IMR-90 (cell line): ENCODE results near the gene PRPF8. TPM values are rescaled to one million over a fixed set of nuclear protein-coding genes. Genes with fewer than 3 reads are reported as not detected.

Experiments
- ATAC-seq: fragments of 200-7000 bp; cut with Tn5 transposase; 2 replicates; pipeline ENCODE4 v1.9.1; 2020; ENCODE audit warnings: low read depth, mild to moderate bottlenecking, moderate library complexity
- BruUV-seq: library from RNA; stranded (reverse); fragments of 400-500 nt; replicated peaks from 2 replicates; lab custom pipeline; 2021; lab: Mats Ljungman, UMichigan
- CTCF ChIA-PET: fragments of 300-600 bp; formaldehyde crosslinking; extraction: SDS; loops from one replicate; lab custom pipeline; 2021; ENCODE audit warnings: antibody characterized with exemption; lab: Yijun Ruan, JAX
- POLR2A ChIA-PET: fragments of 300-600 bp; sonication (Branson Sonifier 250); formaldehyde crosslinking; loops from one replicate; lab custom pipeline; 2022; ENCODE audit warnings: antibody characterized with exemption; ENCODE audit not compliant: unreplicated experiment; lab: Charles Lee
- DNase-seq: peaks from one replicate; pipeline ENCODE4 v3.0.0; 2013
- H2AFZ ChIP-seq: replicated peaks from 2 replicates; pipeline ENCODE3; 2013; ENCODE audit warnings: low read length, mild to moderate bottlenecking; ENCODE audit not compliant: poor library complexity
- H2AK5ac ChIP-seq: 2 replicates; pipeline ENCODE4 v1.6.1; 2013; ENCODE audit warnings: low read depth, low read length, inconsistent platforms
- H2AK9ac ChIP-seq: replicated peaks from 2 replicates; pipeline ENCODE3; 2013; ENCODE audit warnings: mild to moderate bottlenecking, low read depth, low read length, moderate library complexity; ENCODE audit not compliant: poor library complexity
- H2BK120ac ChIP-seq: 2 replicates; pipeline ENCODE4 v1.6.1; 2013; ENCODE audit warnings: low read depth, low read length, inconsistent platforms
- H2BK15ac ChIP-seq: 3 replicates; pipeline ENCODE4 v1.6.1; 2013; ENCODE audit warnings: low read depth, low read length, inconsistent platforms
- H2BK20ac ChIP-seq: 2 replicates; pipeline ENCODE4 v1.6.1; 2013; ENCODE audit warnings: low read depth, mild to moderate bottlenecking, inconsistent platforms, low read length, moderate library complexity
- H2BK5ac ChIP-seq: 2 replicates; pipeline ENCODE4 v1.6.1; 2013; ENCODE audit warnings: mild to moderate bottlenecking, low read depth, low read length, inconsistent platforms; ENCODE audit not compliant: poor library complexity, severe bottlenecking
- H3K14ac ChIP-seq: replicated peaks from 2 replicates; pipeline ENCODE4 v1.6.1; 2013; ENCODE audit warnings: low read depth, low read length, inconsistent platforms
- H3K18ac ChIP-seq: 2 replicates; pipeline ENCODE4 v1.6.1; 2013; ENCODE audit warnings: low read depth, low read length, control low read depth
- H3K23ac ChIP-seq: 2 replicates; pipeline ENCODE4 v1.6.1; 2013; ENCODE audit warnings: low read depth, low read length, inconsistent platforms
- H3K27ac ChIP-seq: 2 replicates; pipeline ENCODE4 v1.5.1; 2013; ENCODE audit warnings: mild to moderate bottlenecking, control low read depth, low read length; ENCODE audit not compliant: insufficient read depth
- H3K27me3 ChIP-seq: 2 replicates; pipeline ENCODE4 v1.6.1; 2013; ENCODE audit warnings: low read length; ENCODE audit not compliant: control insufficient read depth, insufficient read depth
- H3K36me3 ChIP-seq: 2 replicates; pipeline ENCODE4 v1.6.1; 2013; ENCODE audit warnings: low read length, mixed read lengths; ENCODE audit not compliant: control insufficient read depth, insufficient read depth
- H3K4ac ChIP-seq: 2 replicates; pipeline ENCODE4 v1.6.1; 2013; ENCODE audit warnings: low read depth, low read length, inconsistent platforms
- H3K4me1 ChIP-seq: 2 replicates; pipeline ENCODE4 v1.6.1; 2013; ENCODE audit warnings: low read length, mixed read lengths; ENCODE audit not compliant: control insufficient read depth, insufficient read depth
- H3K4me2 ChIP-seq: 2 replicates; pipeline ENCODE4 v1.6.1; 2013; ENCODE audit warnings: low read depth, mild to moderate bottlenecking, control low read depth, low read length, moderate library complexity
- H3K4me3 ChIP-seq: 2 replicates; pipeline ENCODE4 v1.5.1; 2013; ENCODE audit warnings: low read depth, mild to moderate bottlenecking, control low read depth, low read length, moderate library complexity; ENCODE audit not compliant: insufficient read depth
- H3K56ac ChIP-seq: 2 replicates; pipeline ENCODE4 v1.6.1; 2013; ENCODE audit warnings: low read length, inconsistent platforms; ENCODE audit not compliant: insufficient read depth; ENCODE audit errors: extremely low read depth
- H3K79me1 ChIP-seq, 2 experiments: 2 replicates each; pipeline ENCODE4 v1.6.1; 2013; ENCODE audit warnings: low read length in 2 of 2, inconsistent platforms in 1 of 2, low read depth in 1 of 2
- H3K9ac ChIP-seq: 2 replicates; pipeline ENCODE4 v1.6.1; 2013; ENCODE audit warnings: low read depth, low read length, control low read depth
- H3K9me1 ChIP-seq: 2 replicates; pipeline ENCODE4 v1.6.1; 2013; ENCODE audit warnings: low read length, inconsistent platforms; ENCODE audit not compliant: insufficient read depth
- H3K9me3 ChIP-seq: 2 replicates; pipeline ENCODE4 v1.6.1; 2013; ENCODE audit warnings: low read length; ENCODE audit not compliant: control insufficient read depth, insufficient read depth
- H4K20me1 ChIP-seq: 2 replicates; pipeline ENCODE4 v1.6.1; 2013; ENCODE audit warnings: low read length, inconsistent platforms; ENCODE audit not compliant: insufficient read depth
- H4K5ac ChIP-seq: 2 replicates; pipeline ENCODE4 v1.6.1; 2013; ENCODE audit warnings: mild to moderate bottlenecking, low read depth, low read length, control low read depth
- H4K8ac ChIP-seq, 2 experiments: 2 replicates each; pipeline ENCODE4 v1.6.1; 2013; ENCODE audit warnings: low read depth in 2 of 2, low read length in 2 of 2, control low read depth in 1 of 2, inconsistent platforms in 1 of 2
- H4K91ac ChIP-seq: 2 replicates; pipeline ENCODE4 v1.6.1; 2013; ENCODE audit warnings: low read depth, low read length, inconsistent platforms; ENCODE audit not compliant: insufficient read depth
- CHD1 ChIP-seq: IDR thresholded peaks from 2 replicates; pipeline ENCODE4 v1.6.1; 2012; ENCODE audit warnings: low read depth, low read length, improper control_type of control experiment
- MAFK ChIP-seq: IDR thresholded peaks from 2 replicates; pipeline ENCODE4 v1.6.1; 2012; ENCODE audit warnings: low read depth, low read length, improper control_type of control experiment
- MAZ ChIP-seq: IDR thresholded peaks from 2 replicates; pipeline ENCODE4 v1.6.1; 2012; ENCODE audit warnings: low read depth, mild to moderate bottlenecking, low read length, improper control_type of control experiment, moderate library complexity, borderline replicate concordance
- MXI1 ChIP-seq: IDR thresholded peaks from 2 replicates; pipeline ENCODE4 v1.6.1; 2012; ENCODE audit warnings: low read depth, mild to moderate bottlenecking, low read length, moderate library complexity, borderline replicate concordance
- RAD21 ChIP-seq: IDR thresholded peaks from 2 replicates; pipeline ENCODE4 v1.6.1; 2012; ENCODE audit warnings: low read length, improper control_type of control experiment
- RFX5 ChIP-seq: IDR thresholded peaks from 2 replicates; pipeline ENCODE4 v1.8.0; 2012; ENCODE audit warnings: low read depth, mild to moderate bottlenecking, low read length, moderate library complexity
- WGBS, 2 experiments: methylation state at CpG; one replicate each; pipeline versions ENCODE4 v1.1.5 to v1.1.7; 2013; ENCODE audit warnings: missing lambda C conversion rate in 2 of 2; ENCODE audit not compliant: insufficient read length in 1 of 2; ENCODE audit errors: extremely low coverage in 2 of 2; 5-methylcytosine and 5-hydroxymethylcytosine counted together
- dilution Hi-C: fragments of 300-500 bp; cut with HindIII; formaldehyde crosslinking; loops from one replicate; pipeline ENCODE4 v1.14.3; 2018; ENCODE audit warnings: low sequenced_read_pairs; ENCODE audit not compliant: unreplicated experiment
- in situ Hi-C: fragments of 300-500 bp; cut with MboI; formaldehyde crosslinking; loops from 3 replicates; pipeline ENCODE4 v1.14.3; 2019; ENCODE audit warnings: low sequenced_read_pairs, inconsistent platforms, mixed read lengths
- intact Hi-C: fragments of 100-400 bp; cut with micrococcal nuclease; formaldehyde crosslinking; loops from 2 replicates; pipeline ENCODE4 v1.10.0; 2022
- polyA plus RNA-seq, 3 experiments: library from polyadenylated mRNA; depleted of rRNA; stranded (reverse); fragments of >200 nt; gene quantifications; 2 replicates each; pipeline ENCODE4 v1.2.3, GENCODE V29; 2012; ENCODE audit warnings: low replicate concordance in 1 of 3
- total RNA-seq: library from RNA; depleted of rRNA; stranded (reverse); fragments of >200 nt; gene quantifications from 2 replicates; pipeline ENCODE4 v1.2.3, GENCODE V29; 2012
- TF ChIP-seq, protein P1 (sequence below): fragments of 150-350 bp; IDR thresholded peaks from 2 replicates; pipeline ENCODE4 v1.6.1; 2017; ENCODE audit warnings: mild to moderate bottlenecking, antibody characterized with exemption, low read length, low read depth
- TF ChIP-seq, protein P2 (sequence below): fragments of 150-350 bp; IDR thresholded peaks from 2 replicates; pipeline ENCODE4 v1.6.1; 2016; ENCODE audit warnings: low read depth, mild to moderate bottlenecking, low read length, moderate library complexity, borderline replicate concordance
- TF ChIP-seq, protein P3 (sequence below): conservative IDR thresholded peaks from 2 replicates; pipeline ENCODE4 v1.5.1; 2012; ENCODE audit warnings: mild to moderate bottlenecking, low read depth, low read length, improper control_type of control experiment

PRPF8 gene
- total and polyA plus RNA-seq, 2 of the 4 experiments (the other 2 are of a cell fraction) = 141 to 160 TPM

GRCh38 chr17:1714427-1714979, 29.8 kb upstream of the PRPF8 start (continued):
- TF ChIP-seq MAFK = peak; percentile 53; the same call in 1 of the 2 replicates
- no peak for TF ChIP-seq RAD21

GRCh38 chr17:1713878-1714426, 29.3 kb upstream of the PRPF8 start:
- peak overlapping the region; percentile 28 for H4K5ac ChIP-seq
- H3K36me3 ChIP-seq = peaks cover 32% of the 10 kb centered on the region
- H4K91ac ChIP-seq = peak overlapping the region; percentile 84
- peak overlapping the region; percentile 67 for H3K18ac ChIP-seq
- peak overlapping the region; percentile 67 for H2BK120ac ChIP-seq
- H2BK5ac ChIP-seq = peak overlapping the region; percentile 89
- 0% methylated on average over 4 of the region's 11 CpGs; no CpG with 5 or more reads in 1 of the 2 experiments for WGBS, 2 experiments
- peaks cover 0 to 67% of the 10 kb centered on the region in 2 experiments; a peak in 2 of 4 replicates for H3K79me1 ChIP-seq
- no TSS peak for BruUV-seq
- dilution Hi-C loops = no loop called here
- ATAC-seq = no peak
- peak overlapping the region; percentile 96 for H2AK9ac ChIP-seq
- H4K20me1 ChIP-seq = peaks cover 54% of the 10 kb centered on the region
- in situ Hi-C loops = loop anchor here (25.0 kb wide), 1 partner anchor 323 kb away; the partner anchor contains the start of genes DPH1, OVCA2 and RTN4RL1
- no peak overlapping the region for H2BK20ac ChIP-seq
- intact Hi-C loops = loop anchor here (1.0 to 2.0 kb wide), 2 partner anchors 29 to 45 kb away; partner anchors contain the start of gene PRPF8
- H2AFZ ChIP-seq = no peak overlapping the region
- DNase-seq = peak; percentile 32
- POLR2A ChIA-PET = no interaction called here
- peak overlapping the region; percentile 44; the same call in 2 of the 3 replicates for H2BK15ac ChIP-seq
- peaks cover 28% of the 10 kb centered on the region for H3K4me1 ChIP-seq
- H2AK5ac ChIP-seq = peak overlapping the region; percentile 90
- TF ChIP-seq, protein P1, sequence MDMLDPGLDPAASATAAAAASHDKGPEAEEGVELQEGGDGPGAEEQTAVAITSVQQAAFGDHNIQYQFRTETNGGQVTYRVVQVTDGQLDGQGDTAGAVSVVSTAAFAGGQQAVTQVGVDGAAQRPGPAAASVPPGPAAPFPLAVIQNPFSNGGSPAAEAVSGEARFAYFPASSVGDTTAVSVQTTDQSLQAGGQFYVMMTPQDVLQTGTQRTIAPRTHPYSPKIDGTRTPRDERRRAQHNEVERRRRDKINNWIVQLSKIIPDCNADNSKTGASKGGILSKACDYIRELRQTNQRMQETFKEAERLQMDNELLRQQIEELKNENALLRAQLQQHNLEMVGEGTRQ = no peak
- no peak for TF ChIP-seq MAZ
- no peak for TF ChIP-seq RFX5
- no peak; the same call in 1 of the 2 replicates for TF ChIP-seq CHD1
- no peak for TF ChIP-seq MXI1
- TF ChIP-seq, protein P2, sequence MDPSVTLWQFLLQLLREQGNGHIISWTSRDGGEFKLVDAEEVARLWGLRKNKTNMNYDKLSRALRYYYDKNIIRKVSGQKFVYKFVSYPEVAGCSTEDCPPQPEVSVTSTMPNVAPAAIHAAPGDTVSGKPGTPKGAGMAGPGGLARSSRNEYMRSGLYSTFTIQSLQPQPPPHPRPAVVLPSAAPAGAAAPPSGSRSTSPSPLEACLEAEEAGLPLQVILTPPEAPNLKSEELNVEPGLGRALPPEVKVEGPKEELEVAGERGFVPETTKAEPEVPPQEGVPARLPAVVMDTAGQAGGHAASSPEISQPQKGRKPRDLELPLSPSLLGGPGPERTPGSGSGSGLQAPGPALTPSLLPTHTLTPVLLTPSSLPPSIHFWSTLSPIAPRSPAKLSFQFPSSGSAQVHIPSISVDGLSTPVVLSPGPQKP = no peak
- TF ChIP-seq, protein P3, sequence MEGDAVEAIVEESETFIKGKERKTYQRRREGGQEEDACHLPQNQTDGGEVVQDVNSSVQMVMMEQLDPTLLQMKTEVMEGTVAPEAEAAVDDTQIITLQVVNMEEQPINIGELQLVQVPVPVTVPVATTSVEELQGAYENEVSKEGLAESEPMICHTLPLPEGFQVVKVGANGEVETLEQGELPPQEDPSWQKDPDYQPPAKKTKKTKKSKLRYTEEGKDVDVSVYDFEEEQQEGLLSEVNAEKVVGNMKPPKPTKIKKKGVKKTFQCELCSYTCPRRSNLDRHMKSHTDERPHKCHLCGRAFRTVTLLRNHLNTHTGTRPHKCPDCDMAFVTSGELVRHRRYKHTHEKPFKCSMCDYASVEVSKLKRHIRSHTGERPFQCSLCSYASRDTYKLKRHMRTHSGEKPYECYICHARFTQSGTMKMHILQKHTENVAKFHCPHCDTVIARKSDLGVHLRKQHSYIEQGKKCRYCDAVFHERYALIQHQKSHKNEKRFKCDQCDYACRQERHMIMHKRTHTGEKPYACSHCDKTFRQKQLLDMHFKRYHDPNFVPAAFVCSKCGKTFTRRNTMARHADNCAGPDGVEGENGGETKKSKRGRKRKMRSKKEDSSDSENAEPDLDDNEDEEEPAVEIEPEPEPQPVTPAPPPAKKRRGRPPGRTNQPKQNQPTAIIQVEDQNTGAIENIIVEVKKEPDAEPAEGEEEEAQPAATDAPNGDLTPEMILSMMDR = peak; percentile 28; the same call in 1 of the 2 replicates
- peak overlapping the region; percentile 94 for H3K9ac ChIP-seq
- CTCF ChIA-PET = interaction anchor here (0.9 to 1.4 kb wide), 2 partner anchors 45 to 70 kb away, joined by 5 read pairs; no protein-coding TSS in a partner anchor
- H3K4me2 ChIP-seq = peak overlapping the region; percentile 86
- no peaks in the 10 kb centered on the region for H3K9me3 ChIP-seq
- peak overlapping the region; percentile 98 for H3K14ac ChIP-seq
- H4K8ac ChIP-seq = peak overlapping the region; percentile 26 to 73
- H3K56ac ChIP-seq = peak overlapping the region; percentile 96
- H3K27me3 ChIP-seq = no peaks in the 10 kb centered on the region
- peaks cover 12% of the 10 kb centered on the region for H3K9me1 ChIP-seq
- peak overlapping the region; percentile 94 for H3K4ac ChIP-seq
- H3K4me3 ChIP-seq = peak overlapping the region; percentile 56
- peak overlapping the region; percentile 97 for H3K27ac ChIP-seq
- H3K23ac ChIP-seq = peak overlapping the region; percentile 85
